Loucy (cell line): ENCODE results near the gene TMED4.

Experiments
- H2AFZ ChIP-seq: fragments of 200-600 bp; sonication (generic); 2 replicates; pipeline ENCODE4 v1.6.0; 2016; ENCODE audit warnings: antibody characterized with exemption, mild to moderate bottlenecking, low read length, moderate library complexity
- H3F3A ChIP-seq: fragments of 200-600 bp; 2 replicates; pipeline ENCODE4 v1.6.0; 2016; ENCODE audit warnings: antibody characterized with exemption, low read depth, mild to moderate bottlenecking
- H3K27me3 ChIP-seq: fragments of 200-600 bp; sonication (generic); 2 replicates; pipeline ENCODE4 v1.6.1; 2014; ENCODE audit warnings: low read length, mild to moderate bottlenecking; ENCODE audit not compliant: insufficient read depth, poor library complexity, severe bottlenecking
- H3K36me3 ChIP-seq: fragments of 200-600 bp; sonication (generic); 2 replicates; pipeline ENCODE4 v1.6.1; 2016; ENCODE audit warnings: low read length; ENCODE audit not compliant: insufficient read depth
- H3K4me1 ChIP-seq: fragments of 200-600 bp; sonication (generic); 2 replicates; pipeline ENCODE4 v1.5.1; 2014; ENCODE audit warnings: low read length, mild to moderate bottlenecking; ENCODE audit not compliant: insufficient read depth, poor library complexity, severe bottlenecking
- H3K4me2 ChIP-seq: fragments of 200-600 bp; sonication (generic); 2 replicates; pipeline ENCODE4 v1.6.0; 2014; ENCODE audit warnings: antibody characterized with exemption, low read length, low read depth, mild to moderate bottlenecking; ENCODE audit not compliant: poor library complexity, severe bottlenecking
- H3K4me3 ChIP-seq: fragments of 200-600 bp; sonication (generic); 2 replicates; pipeline ENCODE4 v1.5.1; 2014; ENCODE audit warnings: low read length, mild to moderate bottlenecking, mixed read lengths; ENCODE audit not compliant: poor library complexity, severe bottlenecking
- H3K79me2 ChIP-seq: fragments of 200-600 bp; sonication (generic); 2 replicates; pipeline ENCODE4 v1.6.1; 2014; ENCODE audit warnings: low read length; ENCODE audit not compliant: insufficient read depth
- H3K9ac ChIP-seq: fragments of 200-600 bp; sonication (generic); 2 replicates; pipeline ENCODE4 v1.6.0; 2014; ENCODE audit warnings: mild to moderate bottlenecking, low read depth, low read length, moderate library complexity; ENCODE audit not compliant: poor library complexity, severe bottlenecking
- H3K9me2 ChIP-seq: fragments of 200-600 bp; sonication (generic); replicated peaks from 2 replicates; pipeline ENCODE4 v1.6.1; 2016; ENCODE audit warnings: low read depth, low read length, mixed read lengths
- H3K9me3 ChIP-seq: fragments of 200-600 bp; sonication (generic); 2 replicates; pipeline ENCODE4 v1.6.1; 2014; ENCODE audit warnings: mild to moderate bottlenecking, antibody characterized with exemption, low read length, low read depth; ENCODE audit not compliant: insufficient read depth
- H4K20me1 ChIP-seq: fragments of 200-600 bp; sonication (generic); 2 replicates; pipeline ENCODE4 v1.6.0; 2014; ENCODE audit warnings: antibody characterized with exemption, low read length, mild to moderate bottlenecking; ENCODE audit not compliant: insufficient read depth, poor library complexity, severe bottlenecking
- CTCF ChIP-seq: fragments of 200-600 bp; sonication (generic); conservative IDR thresholded peaks from 2 replicates; pipeline ENCODE4 v1.5.1; 2014; ENCODE audit warnings: mild to moderate bottlenecking, antibody characterized with exemption, low read length
- EZH2phosphoT487 ChIP-seq: fragments of 200-600 bp; IDR thresholded peaks from 2 replicates; pipeline ENCODE4 v1.6.1; 2018; ENCODE audit warnings: antibody characterized with exemption, mild to moderate bottlenecking, moderate library complexity, borderline replicate concordance

TMED4 gene

GRCh38 chr7:44572771-44573170 is 9.3 kb downstream of the TMED4 start:
- H3K36me3 ChIP-seq = peaks cover 44% of the 10 kb centered on the region; the same call in 1 of the 2 replicates

GRCh38 chr7:44569959-44570358 is 12.1 kb downstream of the TMED4 start:
- H3K4me1 ChIP-seq = peaks cover 19% of the 10 kb centered on the region
- H3K9ac ChIP-seq = no peak overlapping the region
- TF ChIP-seq CTCF (no peak), EZH2phosphoT487 (no peak)
- no peaks in the 10 kb centered on the region for H3K9me3 ChIP-seq
- H3K9me2 ChIP-seq = no peaks in the 10 kb centered on the region
- H4K20me1 ChIP-seq = peaks cover 24% of the 10 kb centered on the region
- peaks cover 44% of the 10 kb centered on the region for H3K79me2 ChIP-seq
- peaks cover 56% of the 10 kb centered on the region; the same call in 1 of the 2 replicates for H3K36me3 ChIP-seq
- no peaks in the 10 kb centered on the region for H3K27me3 ChIP-seq
- H2AFZ ChIP-seq = no peak overlapping the region
- H3K4me2 ChIP-seq = no peak overlapping the region
- no peaks in the 10 kb centered on the region for H3F3A ChIP-seq
- H3K4me3 ChIP-seq = no peak overlapping the region

More at GRCh38 chr7:44572771-44573170, 9.3 kb downstream of the TMED4 start:
- no peaks in the 10 kb centered on the region for H3F3A ChIP-seq
- TF ChIP-seq CTCF = no peak
- H3K4me2 ChIP-seq = peak overlapping the region; percentile 91
- no peaks in the 10 kb centered on the region for H3K9me2 ChIP-seq
- H3K9ac ChIP-seq = peak overlapping the region; percentile 94
- no peak overlapping the region for H2AFZ ChIP-seq
- H4K20me1 ChIP-seq = peaks cover 23% of the 10 kb centered on the region
- no peaks in the 10 kb centered on the region for H3K9me3 ChIP-seq
- H3K79me2 ChIP-seq = peaks cover 47% of the 10 kb centered on the region
- H3K4me1 ChIP-seq = peaks cover 19% of the 10 kb centered on the region
- H3K4me3 ChIP-seq = peak overlapping the region; percentile 93
- H3K27me3 ChIP-seq = no peaks in the 10 kb centered on the region

- H4K20me1 ChIP-seq = peaks cover 20% of the 10 kb centered on the region
- no peaks in the 10 kb centered on the region for H3K9me3 ChIP-seq
- no peaks in the 10 kb centered on the region for H3K27me3 ChIP-seq
- no peak overlapping the region for H2AFZ ChIP-seq
- H3K36me3 ChIP-seq = peaks cover 63% of the 10 kb centered on the region; the same call in 1 of the 2 replicates
- no peaks in the 10 kb centered on the region for H3F3A ChIP-seq
- no peak overlapping the region for H3K4me2 ChIP-seq
- H3K9me2 ChIP-seq = no peaks in the 10 kb centered on the region
- H3K4me1 ChIP-seq = peaks cover 12% of the 10 kb centered on the region
- no peak overlapping the region for H3K4me3 ChIP-seq
- H3K79me2 ChIP-seq = peaks cover 34% of the 10 kb centered on the region
- TF ChIP-seq EZH2phosphoT487 (no peak), CTCF (no peak)
- no peak overlapping the region for H3K9ac ChIP-seq
Observed at GRCh38 chr7:44568771-44569560, 13.1 kb downstream of the TMED4 start.
